Activated CD4-positive, alpha-beta T cell treated with anti-CD3 and anti-CD28 coated beads for 4 hours (primary cell): ENCODE measurements around the gene SV2B.
"Not testable (repeated sequence)": the region's sequence is repeated elsewhere in the genome, so short reads cannot be mapped to it uniquely, and the experiment has no call there.

Experiments used
- DNase-seq, 2 donors: peaks; one replicate each; pipeline ENCODE4 v3.0.0-alpha.2; 2020

The SV2B gene

GRCh38 chr15:91329914-91330313 lies 229.9 kb downstream of the SV2B start:
- DNase-seq = no peak

GRCh38 chr15:91331581-91331980 lies 231.5 kb downstream of the SV2B start:
- no peak for DNase-seq

GRCh38 chr15:91335702-91336101 lies 235.6 kb downstream of the SV2B start:
- DNase-seq = no peak

DNA sequence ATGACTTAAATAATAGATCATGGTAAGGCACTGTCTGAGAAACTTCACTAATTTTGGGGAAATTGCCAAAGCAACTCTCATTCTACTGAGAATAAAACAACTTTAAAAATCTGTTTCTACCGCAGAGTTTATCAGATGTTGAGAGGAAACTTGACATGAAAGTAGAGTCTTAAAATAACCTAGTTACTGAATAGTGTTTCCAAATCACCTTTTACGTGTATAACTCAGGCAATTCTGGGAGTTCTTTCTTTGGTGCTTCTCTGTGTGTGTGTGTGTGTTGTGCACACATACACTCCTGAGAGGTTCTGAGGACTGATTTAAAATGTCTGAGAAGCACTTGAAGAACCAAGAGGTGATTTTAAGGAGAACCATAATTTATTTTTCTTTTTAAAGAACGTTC lies 236.6 kb downstream of the SV2B start:
- no peak for DNase-seq

- DNase-seq = no peak
Measured at GRCh38 chr15:91338766-91339165, 238.7 kb downstream of the SV2B start.

GRCh38 chr15:91342097-91342496 lies 242.0 kb downstream of the SV2B start:
- no peak for DNase-seq

GRCh38 chr15:91344912-91345311 lies 244.9 kb downstream of the SV2B start:
- not testable (repeated sequence) for DNase-seq

DNA sequence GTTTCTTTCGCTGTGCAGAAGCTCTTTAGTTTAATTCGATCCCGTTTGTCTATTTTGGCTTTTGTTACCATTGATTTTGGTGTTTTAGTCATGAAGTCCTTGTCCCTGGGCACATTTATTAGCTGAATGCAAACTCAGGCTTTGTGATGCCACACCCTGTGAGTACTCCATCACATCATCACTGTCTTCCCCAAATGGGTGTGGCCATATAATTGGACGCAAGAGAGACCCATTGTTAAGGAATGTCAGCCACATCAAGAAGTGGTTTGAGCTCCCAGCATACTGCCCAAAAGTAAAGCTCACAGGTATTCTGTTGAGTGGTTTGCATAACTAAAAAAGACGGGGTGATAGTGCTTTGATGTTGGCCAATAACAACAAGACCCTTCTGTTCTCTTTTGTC lies 245.7 kb downstream of the SV2B start:
- DNase-seq = no peak

- no peak for DNase-seq
Measured at GRCh38 chr15:91346259-91346658, 246.2 kb downstream of the SV2B start.

DNA sequence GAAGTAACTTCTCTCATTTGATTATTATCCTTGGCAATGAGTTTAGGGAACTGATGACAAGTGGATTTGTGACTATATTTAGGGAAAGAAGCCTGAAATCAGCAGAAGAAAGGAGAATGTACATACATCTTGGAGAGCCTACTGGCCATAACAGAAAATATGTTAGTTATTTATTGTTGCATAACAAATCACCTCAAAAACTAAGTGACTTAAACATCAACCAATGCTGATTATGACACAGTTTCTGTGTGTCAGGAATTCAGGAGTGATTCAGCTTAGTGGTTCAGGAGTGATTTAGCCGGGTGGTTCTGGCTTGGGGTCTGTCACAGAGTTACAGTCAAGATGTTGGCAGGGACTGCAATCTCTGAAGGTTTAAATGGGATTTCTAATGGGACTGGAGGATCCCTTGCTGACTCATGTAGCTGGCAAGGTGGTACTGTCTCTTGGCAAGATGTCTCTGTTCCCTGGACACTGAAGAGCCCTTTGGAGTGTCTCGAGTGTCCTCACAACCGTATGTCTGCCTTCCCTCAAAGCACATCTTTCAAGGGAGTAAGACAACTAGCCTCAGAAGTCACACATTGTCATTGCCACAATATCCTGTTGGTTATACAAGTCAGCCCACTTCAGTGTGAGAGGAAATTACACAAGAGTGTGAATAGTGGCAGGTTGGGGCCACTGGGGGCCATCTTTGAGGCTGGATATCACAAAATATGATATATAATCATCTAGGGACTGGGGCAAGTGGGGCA lies 248.9 kb downstream of the SV2B start:
- no peak for DNase-seq
